ENCODE results near the gene CCL15. TPM values are rescaled to one million over a fixed set of nuclear protein-coding genes. Genes with fewer than 3 reads are reported as not detected.

CCL15 gene
- total and polyA plus RNA-seq, 4 donors, result 8.8 to 27.8 (median 11.6) TPM

- Histone ChIP-seq H3K27me3 (ENCODE audit: control insufficient read depth in 4 of 4, insufficient read depth in 4 of 4, low read length in 3 of 4) (no peaks in the 10 kb centered on the region), H3K9me3 (ENCODE audit: control insufficient read depth in 4 of 4, low read length in 3 of 4) (no peaks in the 10 kb centered on the region), H3K9ac (ENCODE audit: low read depth in 1 of 2, low read length in 2 of 2) (peak overlapping the region; percentile 84 to 87), H3K4me1 (ENCODE audit: control insufficient read depth in 4 of 4, insufficient read depth in 4 of 4, low read length in 3 of 4) (peaks cover 7 to 57% (median 37%) of the 10 kb centered on the region in 4 donors), H3K36me3 (ENCODE audit: control insufficient read depth in 4 of 4, insufficient read depth in 3 of 4, low read depth in 1 of 4, low read length in 3 of 4) (peaks cover 0 to 7% (median 1%) of the 10 kb centered on the region in 4 donors), H3K27ac (ENCODE audit: low read depth in 1 of 2, low read length in 2 of 2) (peak overlapping the region; percentile 83 to 93), H3K4me3 (ENCODE audit: low read depth in 1 of 3, low read length in 3 of 3) (peak overlapping the region; percentile 62 to 76 (median 68))
- WGBS, result 49% methylated on average over 6 of the region's 6 CpGs
- TF ChIP-seq SP1 (IDR thresholded peaks at IDR 0.05) (peak; percentile 63), HNF4A (conservative IDR thresholded peaks at IDR 0.05) (peak; percentile 80 to 90), MAX (IDR thresholded peaks at IDR 0.05) (peak; percentile 78), TAF1 (conservative IDR thresholded peaks at IDR 0.05) (no peak), CTCF (IDR thresholded peaks at IDR 0.05; ENCODE audit: low read depth, low read length, missing input control) (no peak), EGR1 (IDR thresholded peaks at IDR 0.05; ENCODE audit: low read depth in 2 of 2) (no peak), RXRA (IDR thresholded peaks at IDR 0.05) (peak; percentile 80 to 89), FOXA1 (IDR thresholded peaks at IDR 0.05) (no peak), GABPA (IDR thresholded peaks at IDR 0.05 in 1 of 2, conservative IDR thresholded peaks at IDR 0.05 in 1 of 2) (no peak), YY1 (IDR thresholded peaks at IDR 0.05) (peak; percentile 91), REST (IDR thresholded peaks at IDR 0.05) (peak; percentile 47), ZBTB33 (IDR thresholded peaks at IDR 0.05) (peak; percentile 65), FOXA2 (IDR thresholded peaks at IDR 0.05) (no peak), RAD21 (IDR thresholded peaks at IDR 0.05) (peak in 1 of 2 donors; percentile 11), ATF3 (IDR thresholded peaks at IDR 0.05) (peak; percentile 37), HNF4G (IDR thresholded peaks at IDR 0.05) (peak; percentile 52), JUND (IDR thresholded peaks at IDR 0.05) (peak in 1 of 2 donors; percentile 60), NR2F2 (IDR thresholded peaks at IDR 0.05) (no peak)
- peak; percentile 78 for DNase-seq (ENCODE audit: low spot score)
Measured at GRCh38 chr17:36001862-36002603, 680 bp upstream of the CCL15 start.
